Gastrocnemius medialis (tissue), 4 donors: ENCODE results near the gene SFR1.

Source experiments
- POLR2A ChIP-seq, 2 donors: fragments of 450-650 bp; IDR thresholded peaks; one replicate each; pipeline ENCODE4 v1.6.1; 2017; ENCODE audit warnings: antibody characterized with exemption in 2 of 2, mild to moderate bottlenecking in 2 of 2, moderate library complexity in 2 of 2
- TF ChIP-seq, protein P1 (sequence below), 5 experiments: fragments of 450-650 bp in 3 of 5; fragments of 200-600 bp in 2 of 5; sonication (generic) in 2 of 5; IDR thresholded peaks in 4 of 5; conservative IDR thresholded peaks in 1 of 5; 1 replicate in 4 of 5; 2 replicates in 1 of 5; pipeline ENCODE4 v1.5.1; 2016 to 2019; ENCODE audit warnings: antibody characterized with exemption in 5 of 5, mild to moderate bottlenecking in 3 of 5, moderate library complexity in 3 of 5

DNA sequence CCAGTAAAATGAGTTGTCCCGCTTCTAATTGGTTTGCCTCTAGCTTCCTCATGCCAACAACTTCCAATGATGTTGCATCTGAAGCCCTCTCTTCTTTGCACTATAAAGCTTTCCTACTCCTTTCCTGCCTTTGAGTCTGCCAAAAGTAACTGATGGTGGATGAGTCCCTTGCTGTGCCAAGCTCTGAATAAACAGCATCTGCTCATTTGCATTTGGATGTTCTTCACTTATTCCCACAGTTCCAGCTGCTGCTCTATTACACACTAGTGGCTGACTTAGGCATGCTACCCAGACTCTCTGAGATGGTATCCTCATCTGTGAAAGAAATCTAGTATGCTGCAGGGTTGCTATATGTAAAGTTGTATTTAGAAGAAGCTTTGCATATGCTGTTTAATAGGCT is 24.9 kb downstream of the SFR1 start:
- TF ChIP-seq, protein P1, sequence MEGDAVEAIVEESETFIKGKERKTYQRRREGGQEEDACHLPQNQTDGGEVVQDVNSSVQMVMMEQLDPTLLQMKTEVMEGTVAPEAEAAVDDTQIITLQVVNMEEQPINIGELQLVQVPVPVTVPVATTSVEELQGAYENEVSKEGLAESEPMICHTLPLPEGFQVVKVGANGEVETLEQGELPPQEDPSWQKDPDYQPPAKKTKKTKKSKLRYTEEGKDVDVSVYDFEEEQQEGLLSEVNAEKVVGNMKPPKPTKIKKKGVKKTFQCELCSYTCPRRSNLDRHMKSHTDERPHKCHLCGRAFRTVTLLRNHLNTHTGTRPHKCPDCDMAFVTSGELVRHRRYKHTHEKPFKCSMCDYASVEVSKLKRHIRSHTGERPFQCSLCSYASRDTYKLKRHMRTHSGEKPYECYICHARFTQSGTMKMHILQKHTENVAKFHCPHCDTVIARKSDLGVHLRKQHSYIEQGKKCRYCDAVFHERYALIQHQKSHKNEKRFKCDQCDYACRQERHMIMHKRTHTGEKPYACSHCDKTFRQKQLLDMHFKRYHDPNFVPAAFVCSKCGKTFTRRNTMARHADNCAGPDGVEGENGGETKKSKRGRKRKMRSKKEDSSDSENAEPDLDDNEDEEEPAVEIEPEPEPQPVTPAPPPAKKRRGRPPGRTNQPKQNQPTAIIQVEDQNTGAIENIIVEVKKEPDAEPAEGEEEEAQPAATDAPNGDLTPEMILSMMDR (IDR thresholded peaks at IDR 0.05 in 4 of 5, conservative IDR thresholded peaks at IDR 0.05 in 1 of 5) = no peak
- TF ChIP-seq POLR2A (IDR thresholded peaks at IDR 0.05) = no peak
